Esophagus muscularis mucosa (tissue), 4 donors: ENCODE results near the gene KCTD11. TPM values are rescaled to one million over a fixed set of nuclear protein-coding genes. Genes with fewer than 3 reads are reported as not detected.

ENCODE experiments used
- DNase-seq: peaks from one replicate; pipeline ENCODE4 v3.0.0-alpha.2; 2017; ENCODE audit errors: extremely low spot score
- H3K27ac ChIP-seq, 4 donors: fragments of 200-600 bp; sonication (generic); replicated peaks in 1 of 4; 1 replicate in 3 of 4; 2 replicates in 1 of 4; pipeline ENCODE4 v1.5.1; 2016 to 2019; ENCODE audit warnings: mild to moderate bottlenecking in 1 of 4
- H3K27me3 ChIP-seq, 4 donors: fragments of 200-600 bp; sonication (generic); one replicate each; pipeline versions ENCODE4 v1.5.1 to v1.6.0; 2016 to 2019
- H3K36me3 ChIP-seq, 4 donors: fragments of 200-600 bp; sonication (generic); one replicate each; pipeline ENCODE4 v1.5.1; 2016 to 2019
- H3K4me1 ChIP-seq, 4 donors: fragments of 200-600 bp; sonication (generic); one replicate each; pipeline ENCODE4 v1.5.1; 2016 to 2019
- H3K4me3 ChIP-seq, 4 donors: fragments of 200-600 bp; sonication (generic); 1 replicate in 2 of 4; 2 replicates in 2 of 4; pipeline ENCODE4 v1.5.1; 2016 to 2019; ENCODE audit warnings: mild to moderate bottlenecking in 4 of 4, moderate library complexity in 1 of 4
- H3K9me3 ChIP-seq, 4 donors: fragments of 200-600 bp; sonication (generic); 1 replicate in 3 of 4; 2 replicates in 1 of 4; pipeline ENCODE4 v1.5.1; 2016 to 2019
- EP300 ChIP-seq: sonication (generic); formaldehyde crosslinking; IDR thresholded peaks from one replicate; pipeline ENCODE4 v1.6.1; 2017; ENCODE audit warnings: antibody characterized with exemption
- POLR2A ChIP-seq: fragments of 450-650 bp; IDR thresholded peaks from one replicate; pipeline ENCODE4 v1.6.1; 2017; ENCODE audit warnings: antibody characterized with exemption, moderate library complexity, mild to moderate bottlenecking, low read depth
- POLR2AphosphoS5 ChIP-seq, 2 donors: sonication (generic); formaldehyde crosslinking; IDR thresholded peaks; one replicate each; pipeline ENCODE4 v1.6.1; 2017; ENCODE audit warnings: antibody characterized with exemption in 2 of 2
- WGBS: methylation state at CpG from one replicate; pipeline ENCODE4 v1.1.5; 2018; 5-methylcytosine and 5-hydroxymethylcytosine counted together
- intact Hi-C: fragments of 100-400 bp; cut with DNase I; formaldehyde crosslinking; loops from one replicate; pipeline ENCODE4 v1.15.1; 2023
- total RNA-seq, 4 donors: library from RNA; depleted of rRNA; stranded (reverse); fragments of >200 nt; gene quantifications; one replicate each; pipeline versions ENCODE4 v1.1.0 to v1.2.1, GENCODE V29; 2016
- TF ChIP-seq, protein P1 (sequence below), 3 experiments: fragments of 200-600 bp in 2 of 3; fragments of 450-650 bp in 1 of 3; sonication (generic) in 2 of 3; IDR thresholded peaks; one replicate each; pipeline ENCODE4 v1.5.1; 2017 to 2019; ENCODE audit warnings: antibody characterized with exemption in 3 of 3, mild to moderate bottlenecking in 2 of 3, moderate library complexity in 1 of 3

KCTD11 gene
- total RNA-seq, 4 donors from 2014 or later: 9.1 to 18.2 (median 13.3) TPM

DNA sequence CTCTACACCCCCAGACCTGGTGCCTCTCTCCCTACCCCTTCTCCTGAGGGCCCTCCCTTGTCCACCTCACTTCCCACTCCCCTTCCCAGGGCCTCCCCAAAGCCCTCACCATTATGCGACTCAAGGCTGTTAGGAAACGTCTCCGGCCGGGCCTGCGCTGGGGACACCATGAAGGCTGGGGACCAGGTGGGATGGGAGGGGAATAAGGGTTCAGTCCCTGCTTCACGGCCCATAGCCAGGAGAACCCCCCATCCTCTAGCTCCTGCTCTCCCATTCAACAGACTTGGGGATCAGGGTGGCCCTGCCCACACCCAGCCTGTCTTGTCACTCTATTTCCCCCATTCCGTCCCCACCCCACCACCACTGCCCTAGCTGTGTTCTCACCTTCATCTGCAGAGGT lies 24.9 kb upstream of the KCTD11 start:
- Histone ChIP-seq H3K4me3 (no peak overlapping the region), H3K27me3 (no peaks in the 10 kb centered on the region), H3K4me1 (peaks cover 16 to 34% (median 25%) of the 10 kb centered on the region in 4 donors), H3K36me3 (peaks cover 18 to 56% (median 51%) of the 10 kb centered on the region in 4 donors), H3K9me3 (no peaks in the 10 kb centered on the region), H3K27ac (no peak overlapping the region)
- DNase-seq: no peak
- TF ChIP-seq EP300 (no peak), POLR2A (no peak), POLR2AphosphoS5 (IDR thresholded peaks at IDR 0.05) (no peak)
- TF ChIP-seq, protein P1, sequence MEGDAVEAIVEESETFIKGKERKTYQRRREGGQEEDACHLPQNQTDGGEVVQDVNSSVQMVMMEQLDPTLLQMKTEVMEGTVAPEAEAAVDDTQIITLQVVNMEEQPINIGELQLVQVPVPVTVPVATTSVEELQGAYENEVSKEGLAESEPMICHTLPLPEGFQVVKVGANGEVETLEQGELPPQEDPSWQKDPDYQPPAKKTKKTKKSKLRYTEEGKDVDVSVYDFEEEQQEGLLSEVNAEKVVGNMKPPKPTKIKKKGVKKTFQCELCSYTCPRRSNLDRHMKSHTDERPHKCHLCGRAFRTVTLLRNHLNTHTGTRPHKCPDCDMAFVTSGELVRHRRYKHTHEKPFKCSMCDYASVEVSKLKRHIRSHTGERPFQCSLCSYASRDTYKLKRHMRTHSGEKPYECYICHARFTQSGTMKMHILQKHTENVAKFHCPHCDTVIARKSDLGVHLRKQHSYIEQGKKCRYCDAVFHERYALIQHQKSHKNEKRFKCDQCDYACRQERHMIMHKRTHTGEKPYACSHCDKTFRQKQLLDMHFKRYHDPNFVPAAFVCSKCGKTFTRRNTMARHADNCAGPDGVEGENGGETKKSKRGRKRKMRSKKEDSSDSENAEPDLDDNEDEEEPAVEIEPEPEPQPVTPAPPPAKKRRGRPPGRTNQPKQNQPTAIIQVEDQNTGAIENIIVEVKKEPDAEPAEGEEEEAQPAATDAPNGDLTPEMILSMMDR (IDR thresholded peaks at IDR 0.05): no peak
- intact Hi-C loops: no loop called here
- WGBS: 85% methylated on average over 5 of the region's 7 CpGs

GRCh38 chr17:7327501-7327900 lies 24.5 kb upstream of the KCTD11 start:
- H3K27ac ChIP-seq: no peak overlapping the region
- no peak overlapping the region for H3K4me3 ChIP-seq
- peaks cover 13 to 52% (median 46%) of the 10 kb centered on the region in 4 donors for H3K36me3 ChIP-seq
- WGBS: 83% methylated on average over 12 of the region's 17 CpGs
- no peak for DNase-seq
- peaks cover 0 to 2% (median 0%) of the 10 kb centered on the region in 4 donors for H3K27me3 ChIP-seq
- TF ChIP-seq EP300 (no peak), POLR2A (no peak)
- no peaks in the 10 kb centered on the region for H3K9me3 ChIP-seq
- H3K4me1 ChIP-seq: peaks cover 16 to 34% (median 25%) of the 10 kb centered on the region in 4 donors
- intact Hi-C loops: no loop called here

- Histone ChIP-seq H3K4me3 (peak overlapping the region in 2 of 4 donors; percentile 75 to 81), H3K27ac (peak overlapping the region in 3 of 4 donors; percentile 92), H3K4me1 (peaks cover 16 to 34% (median 25%) of the 10 kb centered on the region in 4 donors), H3K9me3 (no peaks in the 10 kb centered on the region), H3K27me3 (peaks cover 0 to 3% (median 0%) of the 10 kb centered on the region in 4 donors), H3K36me3 (peaks cover 8 to 47% (median 41%) of the 10 kb centered on the region in 4 donors)
- intact Hi-C loops: no loop called here
- TF ChIP-seq POLR2A (no peak), POLR2AphosphoS5 (IDR thresholded peaks at IDR 0.05) (no peak), EP300 (no peak)
- TF ChIP-seq, protein P1 (IDR thresholded peaks at IDR 0.05): no peak
- no peak for DNase-seq
- WGBS: 52% methylated on average over 1 of the region's 1 CpG
Measured at GRCh38 chr17:7328009-7328408, 24.0 kb upstream of the KCTD11 start.

DNA sequence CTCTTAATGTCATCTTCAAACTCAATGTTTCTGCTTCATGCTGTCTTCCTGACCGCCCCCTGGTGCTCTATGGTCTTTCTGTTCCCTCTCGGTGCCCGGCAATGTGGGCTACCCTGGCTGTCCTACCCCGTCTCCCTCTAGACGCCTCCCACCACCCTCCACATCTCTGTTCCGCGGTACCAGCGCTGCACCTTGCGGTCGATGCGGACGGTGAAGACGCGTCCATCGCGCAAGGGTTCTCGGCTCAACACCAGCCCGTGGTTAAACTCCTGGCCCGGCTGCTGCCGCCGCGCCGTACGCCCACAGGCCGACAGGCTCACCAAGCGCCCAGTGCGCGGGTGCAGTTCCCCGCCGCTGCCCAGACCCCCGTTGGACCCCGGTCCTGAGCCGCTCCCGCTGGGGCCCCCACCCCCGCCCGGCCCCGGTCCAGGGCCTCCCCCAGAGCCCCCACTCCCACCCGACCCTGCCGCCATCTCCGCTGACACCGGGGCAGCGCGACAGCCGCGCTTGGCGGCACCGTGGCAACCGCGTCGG lies 23.1 kb upstream of the KCTD11 start, which contains the start of gene NEURL4:
Gene NEURL4, minus strand, starts transcription at position 496 of the 534 bp plus-strand sequence. Its CDS starts 23 bp downstream, at position 473.
- H3K4me3 ChIP-seq: peak within 1 kb of the TSS; percentile 75 to 89 (median 84)
- peaks cover 0 to 38% (median 32%) of the 10 kb centered on the region in 4 donors for H3K36me3 ChIP-seq
- DNase-seq: no peak
- H3K9me3 ChIP-seq: no peaks in the 10 kb centered on the region
- peaks cover 16 to 33% (median 25%) of the 10 kb centered on the region in 4 donors for H3K4me1 ChIP-seq
- H3K27me3 ChIP-seq: peaks cover 0 to 10% (median 0%) of the 10 kb centered on the region in 4 donors
- under 1% methylated on average over 39 of the region's 50 CpGs for WGBS
- intact Hi-C loops: no loop called here
- TF ChIP-seq POLR2AphosphoS5 (IDR thresholded peaks at IDR 0.05): no peak
- TF ChIP-seq, protein P1 (IDR thresholded peaks at IDR 0.05): no peak
- TF ChIP-seq POLR2A: no peak
- no peak for TF ChIP-seq EP300
- peak within 1 kb of the TSS; percentile 92 to 93 (median 92) for H3K27ac ChIP-seq

DNA sequence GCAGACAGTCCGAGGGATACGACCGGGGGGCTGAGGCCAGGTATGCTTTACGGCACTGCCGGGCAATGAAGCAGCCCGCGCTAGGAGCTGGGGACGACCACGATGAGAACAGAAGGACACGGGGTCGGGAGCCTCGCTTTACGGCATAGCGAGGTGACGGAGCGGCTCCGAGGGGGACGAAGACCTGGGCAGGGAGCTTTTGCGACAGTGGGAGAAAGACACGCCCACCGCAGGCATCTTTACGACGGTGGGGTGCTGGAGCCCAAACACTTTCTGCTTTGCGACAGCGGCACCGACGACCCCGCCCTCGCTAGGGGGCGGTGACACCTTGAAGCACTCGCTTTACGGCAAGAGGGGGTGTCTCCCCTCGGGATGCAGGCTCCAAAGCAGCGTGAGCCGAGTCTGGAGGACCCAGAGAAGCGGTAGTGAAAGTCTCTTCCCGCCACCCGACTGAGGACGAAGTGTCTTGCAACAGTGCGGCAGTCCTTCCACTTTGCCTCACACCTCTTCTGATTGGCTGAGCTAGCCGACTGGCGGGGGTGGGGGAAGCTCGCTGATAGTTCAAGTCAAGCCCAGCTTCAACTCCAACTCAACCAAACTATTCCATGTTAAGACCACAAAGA lies 22.5 kb upstream of the KCTD11 start:
- Histone ChIP-seq H3K36me3 (peaks cover 0 to 32% (median 26%) of the 10 kb centered on the region in 4 donors), H3K9me3 (no peaks in the 10 kb centered on the region), H3K27me3 (peaks cover 0 to 16% (median 0%) of the 10 kb centered on the region in 4 donors), H3K4me1 (peaks cover 16 to 29% (median 24%) of the 10 kb centered on the region in 4 donors), H3K4me3 (peak overlapping the region; percentile 75 to 89 (median 84)), H3K27ac (peak overlapping the region; percentile 92 to 93 (median 92))
- TF ChIP-seq EP300 (no peak), POLR2A (peak; percentile 64), POLR2AphosphoS5 (IDR thresholded peaks at IDR 0.05) (peak; percentile 95)
- TF ChIP-seq, protein P1 (IDR thresholded peaks at IDR 0.05): peak in 1 of 3 experiments; percentile 3
- intact Hi-C loops: no loop called here
- WGBS: under 1% methylated on average over 23 of the region's 43 CpGs
- peak; percentile 99 for DNase-seq
